Iris pigment epithelial cell (primary cell): ENCODE results near the gene MRAS.
"Not testable (repeated sequence)": the region's sequence is repeated elsewhere in the genome, so short reads cannot be mapped to it uniquely, and the experiment has no call there.

Source experiments
- DNase-seq: peaks from one replicate; pipeline ENCODE4 v3.0.0-alpha.2; 2011; ENCODE audit warnings: low read depth

Gene MRAS

DNA sequence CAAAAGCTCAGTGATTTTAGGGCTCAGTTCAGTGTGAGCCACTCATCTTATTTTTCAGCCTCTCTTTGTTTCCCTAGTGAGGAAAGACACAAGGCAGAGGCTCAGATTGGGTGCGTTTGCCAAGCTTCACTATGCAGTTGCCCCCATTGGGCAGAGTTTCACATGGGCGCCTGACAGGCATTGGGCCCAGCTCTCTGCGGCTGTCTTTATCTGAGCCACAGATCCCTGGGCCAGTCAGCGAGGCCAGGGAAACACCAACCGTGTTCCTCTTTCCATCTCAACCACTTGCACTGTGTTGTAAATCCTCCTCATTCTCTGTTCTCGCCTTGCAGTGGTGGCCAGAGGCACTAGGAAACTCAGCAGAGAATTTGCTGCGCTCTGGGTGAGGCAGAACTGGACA, 96.9 kb downstream of the MRAS start:
- DNase-seq: no peak

GRCh38 chr3:138445654-138446053, 97.3 kb downstream of the MRAS start:
- no peak for DNase-seq

- DNase-seq: no peak
Measured at GRCh38 chr3:138448631-138449030, 100.3 kb downstream of the MRAS start.

GRCh38 chr3:138449490-138449889, 101.1 kb downstream of the MRAS start:
- no peak for DNase-seq

DNA sequence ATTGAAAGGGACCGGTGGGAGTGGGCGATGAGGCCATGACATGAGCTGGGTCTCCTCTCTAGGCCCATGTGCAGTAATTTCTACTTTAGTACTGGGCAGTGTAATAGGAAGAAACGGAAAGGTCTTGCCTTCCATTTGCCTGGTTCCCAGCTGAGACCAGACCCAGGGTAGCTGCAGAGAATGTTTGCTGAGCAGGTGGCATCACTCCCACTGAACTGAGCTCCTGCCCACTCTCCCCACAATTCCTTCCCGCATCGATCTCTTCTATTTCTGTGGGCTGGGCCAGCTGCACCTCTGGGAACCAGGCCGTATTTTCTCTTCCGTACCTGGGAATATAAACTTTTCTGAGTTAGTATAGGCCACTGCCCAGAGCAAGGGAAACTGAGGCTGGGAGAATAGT, 101.8 kb downstream of the MRAS start:
- DNase-seq: no peak

- no peak for DNase-seq
Measured at GRCh38 chr3:138450704-138451424, 102.5 kb downstream of the MRAS start.

DNA sequence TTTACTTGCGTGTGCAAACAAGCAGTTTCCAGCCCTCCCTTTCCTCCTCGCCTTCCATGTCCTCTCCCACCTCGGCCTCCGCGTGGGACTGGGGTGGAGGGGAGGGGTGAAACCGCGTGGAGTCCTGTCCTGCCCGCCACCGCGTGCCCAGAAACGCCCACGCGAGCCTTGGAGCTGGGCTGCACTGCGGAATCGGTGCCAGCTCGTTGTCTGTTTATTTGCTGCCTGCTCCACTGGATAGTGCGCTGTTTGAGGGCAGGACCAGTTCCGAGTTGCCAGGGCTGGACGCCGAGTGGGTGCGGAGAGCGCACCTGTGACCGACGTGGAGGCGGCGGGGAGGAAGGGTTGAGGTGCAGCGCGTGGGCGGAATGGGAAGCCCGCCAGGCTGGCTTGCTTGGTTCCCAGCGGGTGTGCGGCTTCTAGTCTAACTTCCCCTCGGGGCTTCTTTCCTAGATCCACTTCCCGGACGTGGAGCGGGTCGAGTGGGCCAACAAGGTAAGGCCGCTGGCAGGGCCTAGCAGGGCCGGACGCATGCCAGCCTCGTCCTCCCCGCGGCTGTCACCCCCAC, 103.3 kb downstream of the MRAS start:
- no peak for DNase-seq

DNA sequence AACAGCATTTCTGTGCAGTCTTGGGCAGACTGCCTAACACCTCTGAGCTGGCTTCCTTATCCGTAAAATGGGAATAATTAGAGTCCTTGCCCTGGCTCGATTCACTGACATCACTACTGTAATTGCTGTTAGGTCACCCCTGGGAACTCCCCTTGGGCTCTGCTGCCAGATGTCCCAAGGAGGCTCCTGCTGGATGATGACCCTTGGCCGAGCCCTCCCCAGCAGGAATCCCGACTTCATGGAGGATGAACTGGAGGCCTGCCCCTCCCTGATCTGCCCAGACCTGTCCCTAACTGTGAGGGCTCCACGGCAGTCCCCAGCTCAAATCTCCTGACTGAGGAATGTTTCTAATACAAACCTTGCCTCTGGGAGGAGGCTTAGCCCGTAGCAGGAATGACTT, 104.1 kb downstream of the MRAS start:
- no peak for DNase-seq

GRCh38 chr3:138453940-138454339, 105.6 kb downstream of the MRAS start:
- not testable (repeated sequence) for DNase-seq
